KMS-11 (cell line): ENCODE measurements around the gene TECPR2.

ENCODE experiments used
- H2AFZ ChIP-seq: fragments of 200-600 bp; sonication (generic); 2 replicates; pipeline ENCODE4 v1.6.1; 2016; ENCODE audit warnings: antibody characterized with exemption, mixed run types, low read depth
- H3K27ac ChIP-seq: fragments of 200-600 bp; sonication (generic); 2 replicates; pipeline ENCODE4 v1.6.1; 2016; ENCODE audit warnings: mild to moderate bottlenecking, mixed run types
- H3K27me3 ChIP-seq: fragments of 200-600 bp; sonication (generic); 2 replicates; pipeline ENCODE4 v1.6.1; 2017; ENCODE audit warnings: mild to moderate bottlenecking, low read depth, mixed run types, moderate library complexity; ENCODE audit not compliant: insufficient read depth
- H3K36me3 ChIP-seq: fragments of 200-600 bp; sonication (generic); 2 replicates; pipeline ENCODE4 v1.6.1; 2017; ENCODE audit warnings: mild to moderate bottlenecking, mixed run types; ENCODE audit not compliant: insufficient read depth
- H3K4me1 ChIP-seq: fragments of 200-600 bp; sonication (generic); 2 replicates; pipeline ENCODE4 v1.6.1; 2016; ENCODE audit warnings: mild to moderate bottlenecking, low read depth, mixed run types; ENCODE audit not compliant: poor library complexity, severe bottlenecking
- H3K4me2 ChIP-seq: fragments of 200-600 bp; sonication (generic); 2 replicates; pipeline ENCODE4 v1.7.0; 2016; ENCODE audit warnings: mild to moderate bottlenecking, mixed run types
- H3K4me3 ChIP-seq: fragments of 200-600 bp; sonication (generic); IDR thresholded peaks from 2 replicates; pipeline ENCODE4 v1.6.1; 2017; ENCODE audit warnings: low read depth, low read length, mixed read lengths; ENCODE audit not compliant: insufficient read depth
- H3K79me2 ChIP-seq: fragments of 200-600 bp; sonication (generic); 2 replicates; pipeline ENCODE4 v1.6.1; 2016; ENCODE audit warnings: low read depth, mixed run types; ENCODE audit not compliant: insufficient read depth
- H3K9ac ChIP-seq: fragments of 200-600 bp; sonication (generic); 2 replicates; pipeline ENCODE4 v1.6.1; 2016; ENCODE audit warnings: mild to moderate bottlenecking, mixed run types
- H4K20me1 ChIP-seq: fragments of 200-600 bp; sonication (generic); 2 replicates; pipeline ENCODE4 v1.6.1; 2016; ENCODE audit warnings: mild to moderate bottlenecking, mixed run types; ENCODE audit not compliant: insufficient read depth
- CTCF ChIP-seq: fragments of 200-600 bp; sonication (generic); conservative IDR thresholded peaks from 2 replicates; pipeline ENCODE4 v1.6.1; 2017; ENCODE audit warnings: low read depth, mild to moderate bottlenecking, antibody characterized with exemption, low read length, moderate library complexity, mixed read lengths

TECPR2 gene

GRCh38 chr14:102509746-102510615, 147.2 kb downstream of the TECPR2 start, which contains the start of gene ANKRD9:
TSS of gene ANKRD9 (minus strand) at chr14:102509776. CDS start at chr14:102507889, 1,887 bp downstream.
- peak within 1 kb of the TSS; percentile 42; the same call in 1 of the 2 replicates for H3K27ac ChIP-seq
- peaks cover 12% of the 10 kb centered on the region for H3K4me1 ChIP-seq
- H3K4me3 ChIP-seq, result no peak within 1 kb of the TSS
- no peaks in the 10 kb centered on the region for H3K79me2 ChIP-seq
- peak within 1 kb of the TSS; percentile 98 for H2AFZ ChIP-seq
- peak within 1 kb of the TSS; percentile 59; the same call in 1 of the 2 replicates for H3K9ac ChIP-seq
- H3K4me2 ChIP-seq, result peak within 1 kb of the TSS; percentile 76
- no peaks in the 10 kb centered on the region for H4K20me1 ChIP-seq
- H3K36me3 ChIP-seq, result no peaks in the 10 kb centered on the region
- no peaks in the 10 kb centered on the region for H3K27me3 ChIP-seq
- TF ChIP-seq CTCF, result no peak

- no peak for TF ChIP-seq CTCF
- Histone ChIP-seq H3K79me2 (no peaks in the 10 kb centered on the region), H2AFZ (peak overlapping the region; percentile 98), H3K4me2 (peak overlapping the region; percentile 76), H3K36me3 (no peaks in the 10 kb centered on the region), H3K9ac (peak overlapping the region; percentile 59; the same call in 1 of the 2 replicates), H3K27me3 (no peaks in the 10 kb centered on the region), H3K4me3 (no peak overlapping the region), H3K4me1 (peaks cover 12% of the 10 kb centered on the region), H3K27ac (no peak overlapping the region), H4K20me1 (no peaks in the 10 kb centered on the region)
These were observed 148.1 kb downstream of the TECPR2 start for GRCh38 chr14:102510616-102511520.

GRCh38 chr14:102511538-102511937, 148.8 kb downstream of the TECPR2 start:
- Histone ChIP-seq H3K79me2 (no peaks in the 10 kb centered on the region), H3K4me3 (no peak overlapping the region), H3K4me2 (no peak overlapping the region), H4K20me1 (no peaks in the 10 kb centered on the region), H3K4me1 (peaks cover 12% of the 10 kb centered on the region), H3K9ac (no peak overlapping the region), H3K36me3 (no peaks in the 10 kb centered on the region), H3K27ac (no peak overlapping the region), H2AFZ (no peak overlapping the region), H3K27me3 (no peaks in the 10 kb centered on the region)
- TF ChIP-seq CTCF, result no peak

GRCh38 chr14:102512793-102513300, 150.1 kb downstream of the TECPR2 start:
- H2AFZ ChIP-seq, result no peak overlapping the region
- H3K36me3 ChIP-seq, result no peaks in the 10 kb centered on the region
- no peaks in the 10 kb centered on the region for H3K27me3 ChIP-seq
- no peaks in the 10 kb centered on the region for H3K79me2 ChIP-seq
- no peak overlapping the region for H3K27ac ChIP-seq
- no peaks in the 10 kb centered on the region for H4K20me1 ChIP-seq
- no peak for TF ChIP-seq CTCF
- H3K4me1 ChIP-seq, result peaks cover 12% of the 10 kb centered on the region
- no peak overlapping the region for H3K4me2 ChIP-seq
- H3K4me3 ChIP-seq, result no peak overlapping the region
- H3K9ac ChIP-seq, result no peak overlapping the region
